ENCODE data around the gene ANXA11. TPM values are rescaled to one million over a fixed set of nuclear protein-coding genes. Genes with fewer than 3 reads are reported as not detected.
"Not testable (repeated sequence)": the region's sequence is repeated elsewhere in the genome, so short reads cannot be mapped to it uniquely, and the experiment has no call there.

Gene ANXA11
- total RNA-seq, 5 donors from 2014 or later (not counting 1 experiment from before 2014, with no cell fraction given), result 196 to 222 (median 208) TPM

- Mint-ChIP-seq H3K27ac (peak overlapping the region; percentile 87 to 92), H3K27me3 (no peaks in the 10 kb centered on the region), H3K36me3 (peaks cover 12% of the 10 kb centered on the region), H3K4me3 (peak overlapping the region; percentile 83 to 98 (median 97)), H3K9me3 (no peaks in the 10 kb centered on the region), H3K4me1 (peaks cover 61 to 65% (median 63%) of the 10 kb centered on the region in 3 donors)
- 5% methylated on average over 9 of the region's 11 CpGs for WGBS (ENCODE audit: insufficient coverage)
- peaks cover 0 to 18% of the 10 kb centered on the region in 2 donors for H3K36me3 ChIP-seq (ENCODE audit: control insufficient read depth in 2 of 2, extremely low read depth in 1 of 2, insufficient read depth in 1 of 2, low read length in 1 of 2)
- peaks cover 34 to 62% of the 10 kb centered on the region in 2 experiments for H3K4me1 ChIP-seq (ENCODE audit: control insufficient read depth in 1 of 2, extremely low read depth in 1 of 2, insufficient read depth in 2 of 2, low read length in 2 of 2)
- DNase-seq (peak in 2 of 35 experiments; percentile 10 to 35), ATAC-seq (replicated peaks in 1 of 4) (no peak)
- H3K9me3 ChIP-seq, result no peaks in the 10 kb centered on the region
- CTCF ChIA-PET, result interaction anchor here (0.6 to 4.1 kb wide), 10 partner anchors 13 to 321 kb away, joined by 3 to 44 read pairs (median 4); no protein-coding TSS in a partner anchor
- H3K27ac ChIP-seq (ENCODE audit: low read length), result peak overlapping the region; percentile 26
- peak overlapping the region; percentile 72 to 94 for H3K4me3 ChIP-seq (ENCODE audit: control insufficient read depth in 1 of 2, extremely low read depth in 1 of 2, low read length in 1 of 2)
- POLR2A ChIA-PET, result interaction anchor here (1.0 to 2.5 kb wide), 2 partner anchors 16 kb away, joined by 7 to 13 read pairs; no protein-coding TSS in a partner anchor
- no peaks in the 10 kb centered on the region for H3K27me3 ChIP-seq (replicated peaks in 1 of 2; ENCODE audit: control insufficient read depth in 2 of 2, extremely low read depth in 1 of 2, insufficient read depth in 2 of 2, low read length in 1 of 2)
Measured at GRCh38 chr10:80203835-80204676, 1.3 kb downstream of the ANXA11 start.

DNA sequence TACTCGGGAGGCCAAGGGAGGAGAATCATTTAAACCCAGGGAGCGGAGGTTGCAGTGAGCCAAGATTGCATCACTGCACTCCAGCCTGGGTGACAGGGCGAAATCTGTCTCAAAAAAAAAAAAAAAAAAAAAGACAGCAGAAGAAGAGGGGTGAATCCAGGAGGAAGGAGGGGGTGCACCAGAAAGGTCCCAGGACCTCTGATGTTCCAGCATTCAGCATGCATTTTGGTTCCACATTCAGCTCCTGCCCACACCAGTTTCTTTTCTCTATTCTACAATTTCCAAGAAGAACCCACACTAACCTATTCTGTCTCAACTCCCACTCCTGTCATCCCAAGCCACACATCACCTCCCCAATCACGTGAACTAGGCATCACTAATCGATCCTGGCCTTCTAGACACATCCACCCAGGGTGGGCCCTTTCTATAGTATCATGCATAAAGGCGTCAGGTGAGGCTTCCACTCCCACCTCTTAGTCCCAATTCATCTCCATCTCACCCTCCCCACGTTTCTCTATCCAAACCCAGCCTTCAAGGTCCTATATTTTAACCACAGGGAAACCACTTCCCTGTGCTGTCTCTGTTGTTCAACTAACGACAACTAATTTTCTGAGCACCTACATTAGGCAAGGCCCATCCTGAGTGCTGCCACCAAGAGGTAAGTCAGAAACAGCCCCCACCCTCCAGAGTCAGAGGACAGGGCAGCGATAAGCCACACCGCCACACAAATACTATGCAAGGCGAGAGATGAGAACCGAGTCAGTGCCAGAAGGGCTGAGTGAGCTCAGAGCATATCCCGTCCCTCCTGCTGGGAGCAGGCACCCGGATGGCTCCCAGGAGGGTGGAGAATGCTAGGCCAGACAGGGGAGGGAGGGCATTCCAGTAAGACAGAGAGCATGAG, 2.2 kb downstream of the ANXA11 start:
- POLR2A ChIA-PET, result interaction anchor here (0.7 to 2.5 kb wide), 3 partner anchors 15 to 27 kb away, joined by 7 to 13 read pairs (median 10); no protein-coding TSS in a partner anchor
- Histone ChIP-seq H3K4me3 (ENCODE audit: control insufficient read depth in 1 of 2, extremely low read depth in 1 of 2, low read length in 1 of 2) (peak overlapping the region; percentile 72 to 94), H3K4me1 (ENCODE audit: control insufficient read depth in 1 of 2, extremely low read depth in 1 of 2, insufficient read depth in 2 of 2, low read length in 2 of 2) (peaks cover 41 to 69% of the 10 kb centered on the region in 2 experiments), H3K36me3 (ENCODE audit: control insufficient read depth in 2 of 2, extremely low read depth in 1 of 2, insufficient read depth in 1 of 2, low read length in 1 of 2) (peaks cover 0 to 21% of the 10 kb centered on the region in 2 donors), H3K9me3 (no peaks in the 10 kb centered on the region), H3K27me3 (replicated peaks in 1 of 2; ENCODE audit: control insufficient read depth in 2 of 2, extremely low read depth in 1 of 2, insufficient read depth in 2 of 2, low read length in 1 of 2) (no peaks in the 10 kb centered on the region), H3K27ac (ENCODE audit: low read length) (peak overlapping the region; percentile 26)
- H3K4me1 Mint-ChIP-seq, result peaks cover 65 to 70% (median 70%) of the 10 kb centered on the region in 3 donors
- ATAC-seq (replicated peaks in 1 of 4), result peak; percentile 54 to 62 (median 59)
- 32% methylated on average over 8 of the region's 14 CpGs for WGBS (ENCODE audit: insufficient coverage)
- CTCF ChIA-PET, result interaction anchor here (0.8 to 4.1 kb wide), 11 partner anchors 12 to 59 kb away, joined by 3 to 44 read pairs (median 4); no protein-coding TSS in a partner anchor
- DNase-seq, result peak; percentile 23 to 78 (median 56)
- peaks cover 12% of the 10 kb centered on the region for H3K36me3 Mint-ChIP-seq
- no peaks in the 10 kb centered on the region for H3K9me3 Mint-ChIP-seq
- peak overlapping the region; percentile 83 to 98 (median 97) for H3K4me3 Mint-ChIP-seq
- no peaks in the 10 kb centered on the region for H3K27me3 Mint-ChIP-seq
- peak overlapping the region; percentile 87 to 92 for H3K27ac Mint-ChIP-seq

GRCh38 chr10:80202530-80202929, 2.8 kb downstream of the ANXA11 start:
- H3K27me3 ChIP-seq (replicated peaks in 1 of 2; ENCODE audit: control insufficient read depth in 2 of 2, extremely low read depth in 1 of 2, insufficient read depth in 2 of 2, low read length in 1 of 2); ATAC-seq (replicated peaks in 1 of 4); H3K4me3 ChIP-seq (ENCODE audit: control insufficient read depth in 1 of 2, extremely low read depth in 1 of 2, low read length in 1 of 2); H3K9me3 Mint-ChIP-seq; H3K27me3 Mint-ChIP-seq; H3K27ac ChIP-seq (ENCODE audit: low read length); H3K9me3 ChIP-seq; DNase-seq: not testable (repeated sequence)
- H3K4me1 ChIP-seq (ENCODE audit: control insufficient read depth in 1 of 2, extremely low read depth in 1 of 2, insufficient read depth in 2 of 2, low read length in 2 of 2), result peaks cover 45 to 76% of the 10 kb centered on the region in 2 experiments
- Mint-ChIP-seq H3K4me3 (peak overlapping the region; percentile 83 to 98 (median 97)), H3K4me1 (peaks cover 68 to 76% (median 75%) of the 10 kb centered on the region in 3 donors), H3K36me3 (peaks cover 12% of the 10 kb centered on the region), H3K27ac (peak overlapping the region; percentile 73 to 92)
- POLR2A ChIA-PET, result interaction anchor here in 1 of 2 donors (2.5 kb wide), 1 partner anchor 15 kb away, joined by 13 read pairs; no protein-coding TSS in a partner anchor
- WGBS (ENCODE audit: insufficient coverage), result 50% methylated on average over 2 of the region's 6 CpGs
- H3K36me3 ChIP-seq (ENCODE audit: control insufficient read depth in 2 of 2, extremely low read depth in 1 of 2, insufficient read depth in 1 of 2, low read length in 1 of 2), result peaks cover 0 to 24% of the 10 kb centered on the region in 2 donors
- CTCF ChIA-PET, result interaction anchor here (0.9 to 4.1 kb wide), 4 partner anchors 15 to 58 kb away, joined by 4 to 44 read pairs (median 7); no protein-coding TSS in a partner anchor

GRCh38 chr10:80201608-80202141, 3.7 kb downstream of the ANXA11 start:
- peak overlapping the region; percentile 73 to 89 for H3K27ac Mint-ChIP-seq
- Histone ChIP-seq H3K4me1 (ENCODE audit: control insufficient read depth in 1 of 2, extremely low read depth in 1 of 2, insufficient read depth in 2 of 2, low read length in 2 of 2) (peaks cover 50 to 84% of the 10 kb centered on the region in 2 experiments), H3K27ac (ENCODE audit: low read length) (peak overlapping the region; percentile 3), H3K36me3 (ENCODE audit: control insufficient read depth in 2 of 2, extremely low read depth in 1 of 2, insufficient read depth in 1 of 2, low read length in 1 of 2) (peaks cover 0 to 24% of the 10 kb centered on the region in 2 donors), H3K9me3 (no peaks in the 10 kb centered on the region), H3K27me3 (replicated peaks in 1 of 2; ENCODE audit: control insufficient read depth in 2 of 2, extremely low read depth in 1 of 2, insufficient read depth in 2 of 2, low read length in 1 of 2) (no peaks in the 10 kb centered on the region), H3K4me3 (ENCODE audit: control insufficient read depth in 1 of 2, extremely low read depth in 1 of 2, low read length in 1 of 2) (no peak overlapping the region)
- no peaks in the 10 kb centered on the region for H3K9me3 Mint-ChIP-seq
- peak overlapping the region; percentile 37 to 97 (median 83) for H3K4me3 Mint-ChIP-seq
- ATAC-seq (replicated peaks in 1 of 4) (no peak), DNase-seq (no peak)
- H3K4me1 Mint-ChIP-seq, result peaks cover 77 to 85% (median 82%) of the 10 kb centered on the region in 3 donors
- ChIA-PET POLR2A (interaction anchor here in 1 of 2 donors (0.7 to 1.1 kb wide), 2 partner anchors 14 to 51 kb away, joined by 3 read pairs; no protein-coding TSS in a partner anchor), CTCF (interaction anchor here (0.8 to 4.1 kb wide), 3 partner anchors 14 to 58 kb away, joined by 3 to 44 read pairs (median 4); no protein-coding TSS in a partner anchor)
- H3K36me3 Mint-ChIP-seq, result peaks cover 12% of the 10 kb centered on the region
- H3K27me3 Mint-ChIP-seq, result no peaks in the 10 kb centered on the region
- 62% methylated on average over 5 of the region's 8 CpGs for WGBS (ENCODE audit: insufficient coverage)

GRCh38 chr10:80200687-80201086, 4.7 kb downstream of the ANXA11 start:
- Mint-ChIP-seq H3K4me3 (peak overlapping the region; percentile 25 to 83 (median 34)), H3K27ac (peak overlapping the region; percentile 73 to 89), H3K9me3 (peaks cover 0 to 4% (median 0%) of the 10 kb centered on the region in 3 donors), H3K4me1 (peaks cover 77 to 85% (median 82%) of the 10 kb centered on the region in 3 donors), H3K27me3 (no peaks in the 10 kb centered on the region), H3K36me3 (peaks cover 16% of the 10 kb centered on the region)
- Histone ChIP-seq H3K27me3 (replicated peaks in 1 of 2; ENCODE audit: control insufficient read depth in 2 of 2, extremely low read depth in 1 of 2, insufficient read depth in 2 of 2, low read length in 1 of 2) (no peaks in the 10 kb centered on the region), H3K9me3 (no peaks in the 10 kb centered on the region), H3K36me3 (ENCODE audit: control insufficient read depth in 2 of 2, extremely low read depth in 1 of 2, insufficient read depth in 1 of 2, low read length in 1 of 2) (peaks cover 0 to 24% of the 10 kb centered on the region in 2 donors), H3K4me3 (ENCODE audit: control insufficient read depth in 1 of 2, extremely low read depth in 1 of 2, low read length in 1 of 2) (no peak overlapping the region), H3K27ac (ENCODE audit: low read length) (no peak overlapping the region), H3K4me1 (ENCODE audit: control insufficient read depth in 1 of 2, extremely low read depth in 1 of 2, insufficient read depth in 2 of 2, low read length in 2 of 2) (peaks cover 52 to 84% of the 10 kb centered on the region in 2 experiments)
- DNase-seq (no peak), ATAC-seq (replicated peaks in 1 of 4) (no peak)
- WGBS (ENCODE audit: insufficient coverage), result 92% methylated on average over 4 of the region's 10 CpGs
- CTCF ChIA-PET, result interaction anchor here in 1 of 2 donors (0.8 to 4.1 kb wide), 3 partner anchors 13 to 57 kb away, joined by 3 to 44 read pairs (median 7); no protein-coding TSS in a partner anchor
- POLR2A ChIA-PET, result interaction anchor here in 1 of 2 donors (1.1 kb wide), 1 partner anchor 13 kb away, joined by 3 read pairs; no protein-coding TSS in a partner anchor
